Inflammatory macrophage treated with lipopolysaccharide for 1 hour (primary cell): ENCODE measurements around the gene GJA3.

Experiments used
- DNase-seq, 2 donors: peaks; one replicate each; pipeline ENCODE4 v3.0.0-alpha.2; 2020 to 2022

The GJA3 gene

DNA sequence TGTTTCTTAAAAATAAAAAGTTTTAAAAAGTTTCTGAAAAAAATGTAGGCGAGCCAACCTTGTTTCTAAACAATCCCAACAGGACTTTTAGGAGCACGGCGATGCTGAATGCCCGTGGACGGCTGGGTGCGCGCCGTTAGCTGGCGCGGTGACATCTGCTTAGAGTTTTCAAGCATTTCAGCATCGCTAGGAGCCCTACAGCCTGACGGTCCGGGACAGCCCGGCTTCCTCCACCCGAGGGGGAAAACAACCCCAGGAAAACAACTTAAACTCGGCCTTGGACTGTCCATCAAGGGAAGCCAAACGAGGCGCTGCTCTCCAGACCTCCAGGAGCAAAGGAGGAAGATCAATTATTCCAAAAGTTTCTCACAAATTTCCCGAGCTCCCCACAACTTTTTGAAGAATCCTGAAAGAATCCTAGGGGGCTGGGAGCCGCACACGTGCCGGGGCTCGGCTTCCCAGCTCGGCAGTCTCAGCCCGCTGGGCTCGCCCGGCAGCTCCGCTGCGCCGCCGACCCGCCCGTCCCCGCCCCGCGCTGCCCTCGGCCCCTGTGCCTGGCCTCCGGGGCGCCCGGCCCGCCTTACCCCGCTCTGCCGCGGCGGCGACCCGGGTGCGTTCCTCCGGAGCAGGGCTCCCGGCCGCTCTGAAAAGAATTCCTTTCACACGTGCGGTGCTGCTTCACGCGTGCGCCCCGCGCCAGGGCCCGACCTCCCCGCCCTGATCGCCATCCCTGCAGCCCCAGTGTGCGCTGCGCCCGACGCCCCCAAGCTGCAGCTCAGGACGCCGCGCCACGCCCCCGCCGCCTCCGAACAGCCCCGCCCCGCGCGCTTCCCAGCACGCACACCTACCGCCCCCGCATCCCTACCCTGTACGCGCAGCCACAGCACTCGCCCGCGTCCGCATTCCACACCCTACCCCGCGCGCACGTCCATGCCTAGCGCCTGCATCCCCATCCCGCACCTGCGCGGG lies at the start of gene GJA3:
GJA3 (minus strand) TSS at position 747 of the 969 bp plus-strand sequence. CDS start 17,764 bp downstream, outside the sequence.
- DNase-seq = peak in 1 of 2 donors; percentile 25

DNA sequence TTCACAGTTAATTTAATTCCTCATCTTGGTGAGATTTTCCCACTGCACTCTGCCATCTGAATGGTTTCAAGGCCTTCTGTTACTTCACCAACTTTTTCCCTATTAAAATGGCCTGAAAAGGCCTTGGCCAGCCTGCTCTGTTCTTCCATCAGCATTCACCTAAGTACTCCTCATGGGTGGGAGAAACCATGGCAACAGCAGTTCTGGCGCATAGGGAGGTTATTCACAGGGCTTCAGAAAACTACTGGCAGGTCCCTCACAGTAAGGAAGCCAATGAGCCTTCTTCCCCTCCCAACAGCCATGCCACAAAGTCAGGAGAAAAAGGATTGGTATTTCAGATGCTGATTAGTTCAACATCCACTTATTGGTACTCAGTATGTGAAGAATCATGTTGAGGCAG lies 49.1 kb upstream of the GJA3 start:
- DNase-seq = no peak

DNA sequence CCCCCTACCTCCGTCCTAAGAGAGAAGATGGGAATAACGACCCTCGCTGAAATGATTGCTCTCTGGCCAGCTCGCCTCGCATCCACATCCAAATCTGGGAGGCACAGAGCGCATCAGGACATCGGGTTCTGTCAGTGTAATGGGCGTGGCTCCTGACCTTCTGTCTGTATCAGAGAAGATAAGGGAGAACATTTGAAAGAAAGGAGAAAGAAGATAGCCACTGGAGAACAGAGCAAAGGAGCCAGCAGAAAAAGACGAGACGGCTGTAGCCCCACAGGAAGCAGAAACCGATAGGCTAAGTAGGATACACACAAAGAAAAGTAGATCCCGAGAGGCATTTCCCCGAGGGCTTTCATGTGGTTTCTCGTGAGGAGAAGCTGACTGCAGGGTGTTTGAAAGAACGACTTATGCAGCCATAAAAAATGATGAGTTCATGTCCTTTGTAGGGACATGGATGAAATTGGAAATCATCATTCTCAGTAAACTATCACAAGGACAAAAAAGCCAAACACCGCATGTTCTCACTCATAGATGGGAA lies 45.9 kb upstream of the GJA3 start:
- no peak for DNase-seq

DNA sequence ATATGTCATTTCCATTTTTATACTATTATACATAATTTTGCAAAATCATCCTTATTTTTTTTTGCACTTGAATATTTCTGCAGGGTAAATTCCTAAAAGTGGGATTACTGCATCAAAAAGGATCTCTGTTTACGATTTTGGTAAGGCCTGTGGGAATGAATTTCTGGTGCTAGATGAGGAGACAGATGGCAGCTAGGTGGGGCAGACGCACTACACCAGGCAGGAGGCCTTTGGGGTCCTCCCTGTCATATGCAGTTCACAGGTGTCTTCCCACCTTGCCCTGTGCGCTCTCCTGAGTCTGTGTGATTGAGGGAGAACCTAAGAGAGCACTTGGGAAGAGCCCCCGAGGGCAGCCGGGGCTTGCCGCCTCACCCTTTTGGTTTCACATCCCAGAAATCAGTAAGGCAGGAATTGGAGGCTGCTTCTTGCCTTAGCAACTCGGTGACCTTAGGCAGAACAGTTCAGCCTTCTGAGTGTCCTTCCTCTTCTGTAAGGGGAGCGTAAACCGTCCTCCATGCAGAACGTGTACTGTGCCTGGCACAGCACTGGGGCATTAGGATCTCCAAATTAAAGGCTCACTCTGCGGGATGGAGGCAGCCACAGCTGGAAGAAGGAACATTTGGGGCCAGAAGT lies 45.3 kb upstream of the GJA3 start:
- DNase-seq = peak in 1 of 2 donors; percentile 17

DNA sequence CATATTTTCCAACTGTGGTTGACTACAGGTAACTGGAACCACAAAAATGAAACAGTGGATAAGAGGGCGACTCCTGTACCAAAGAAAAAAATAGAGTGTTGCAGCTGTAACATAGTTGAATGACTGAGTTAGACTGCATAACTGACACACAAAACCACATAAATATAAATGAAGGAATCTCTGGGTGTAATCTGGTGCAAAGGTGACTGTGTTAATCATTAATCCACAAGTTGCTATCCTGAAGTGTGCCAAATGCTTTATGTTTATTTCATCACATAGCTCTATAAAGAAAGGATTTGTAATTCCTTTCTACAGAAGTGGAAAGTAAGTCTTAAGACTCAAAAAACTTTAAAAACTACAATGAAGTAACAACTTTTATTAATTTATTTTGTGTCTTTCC lies 37.9 kb upstream of the GJA3 start:
- no peak for DNase-seq

DNA sequence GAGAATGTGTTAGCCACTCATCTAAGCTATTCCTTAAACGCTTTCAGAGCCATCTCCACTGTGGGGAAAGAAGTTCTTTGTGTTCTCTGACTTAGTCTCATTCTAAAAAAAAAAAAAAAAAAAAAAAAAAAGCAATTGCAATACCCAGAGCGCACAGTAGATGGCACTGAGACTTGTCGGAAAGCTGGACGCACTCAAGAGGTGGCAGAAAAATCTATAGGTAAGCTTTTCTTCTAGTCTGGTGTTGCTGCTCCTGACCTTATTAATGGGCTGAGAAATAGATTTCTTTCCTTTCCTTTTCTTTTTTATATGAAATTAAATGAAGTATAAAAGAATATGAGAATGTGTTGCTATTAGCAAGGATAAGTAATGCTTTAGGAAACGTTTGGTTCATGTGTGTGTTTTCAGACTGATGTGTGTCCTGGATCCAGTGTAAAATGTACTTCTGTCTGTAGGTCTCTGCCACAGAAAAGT lies 36.5 kb upstream of the GJA3 start:
- DNase-seq = peak; percentile 42 to 90

DNA sequence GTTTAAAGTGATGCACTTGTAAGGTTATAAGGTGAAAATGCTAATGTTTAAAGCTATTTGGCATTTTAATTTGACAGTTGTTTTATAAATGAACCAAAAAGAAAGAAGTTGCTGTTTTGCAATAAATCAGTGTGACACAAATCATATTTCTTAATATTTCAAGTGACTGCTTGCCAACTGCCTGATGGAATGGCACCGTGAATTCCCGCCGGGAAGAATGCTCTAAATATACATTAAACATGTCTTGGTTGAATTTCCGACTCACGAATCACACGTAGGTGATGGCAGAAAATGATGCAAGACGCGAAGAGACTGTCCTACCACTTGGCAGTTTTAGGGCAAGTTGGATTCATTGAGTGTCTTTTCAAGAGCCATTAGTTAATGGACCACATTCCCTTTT lies 34.9 kb upstream of the GJA3 start:
- DNase-seq = peak; percentile 64

DNA sequence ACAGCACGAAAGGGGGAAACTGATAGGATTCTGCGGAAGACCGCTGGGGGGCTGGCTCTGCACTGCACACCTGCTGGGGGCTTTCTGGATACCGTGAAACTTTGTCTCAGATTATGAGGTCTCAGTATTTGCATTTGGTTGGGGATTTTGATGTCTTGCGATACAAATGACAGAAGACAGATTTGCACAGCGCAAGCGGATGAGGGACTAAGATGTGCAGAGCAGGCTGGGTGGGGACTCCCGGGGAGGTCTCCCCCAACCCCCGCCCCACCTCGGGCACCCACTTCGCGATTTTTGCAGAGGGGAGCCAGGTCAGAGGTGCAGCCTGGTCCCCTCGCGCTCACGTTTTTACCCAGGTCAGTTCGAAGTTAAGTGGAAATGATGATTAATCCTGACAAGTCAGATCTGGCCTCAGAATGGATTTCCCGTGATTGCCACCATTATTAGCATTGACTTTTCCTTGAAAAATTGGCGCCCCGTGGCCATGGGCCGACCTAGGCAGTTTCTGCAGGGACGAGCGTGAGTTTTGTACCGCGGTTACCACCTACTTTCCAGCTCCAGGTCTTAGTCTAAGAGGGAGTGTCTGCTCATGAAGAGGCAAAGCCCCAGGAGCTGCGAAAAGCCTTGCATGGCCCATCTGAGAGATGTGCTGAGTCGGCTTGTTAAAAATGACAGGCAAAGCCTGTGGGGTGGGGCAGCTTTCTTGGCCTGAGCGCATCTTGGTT lies 33.2 kb upstream of the GJA3 start:
- DNase-seq = peak; percentile 60 to 85

DNA sequence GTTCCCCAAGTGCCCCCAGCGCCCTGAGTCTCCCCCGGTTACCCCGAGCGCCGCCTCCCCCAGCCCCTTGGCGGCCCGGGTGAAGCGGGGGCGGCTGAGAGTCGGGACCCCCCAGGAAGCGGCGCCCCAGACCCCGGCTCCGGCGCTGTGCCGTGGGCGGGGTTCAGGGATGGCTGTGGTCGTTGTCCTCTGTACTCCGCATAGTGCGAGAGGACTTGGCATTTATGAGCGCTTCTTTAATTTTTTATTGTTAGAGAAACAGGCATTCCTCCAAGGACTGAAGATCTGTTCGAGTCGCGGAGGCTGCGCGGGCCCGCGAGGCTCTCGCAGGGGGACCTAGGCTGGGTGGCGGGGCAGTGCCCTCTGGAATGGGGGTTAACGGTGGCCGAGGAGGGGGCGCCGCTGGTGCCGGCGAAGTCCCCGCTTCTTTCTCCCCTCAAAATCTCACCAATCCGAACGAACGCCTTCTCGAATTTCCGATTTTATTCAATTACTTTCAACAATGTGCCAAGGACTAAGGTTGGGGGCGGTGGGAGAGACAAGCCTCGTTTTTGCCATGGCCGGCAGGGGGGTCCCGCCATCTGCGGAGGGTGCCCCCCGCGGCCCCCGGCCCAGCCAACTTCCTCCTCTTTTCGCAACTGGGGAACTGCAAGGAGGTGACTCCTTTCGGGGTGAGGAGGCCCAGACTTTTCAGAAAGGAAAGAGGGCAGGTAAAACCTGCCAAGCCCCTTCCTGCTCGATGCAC lies 32.5 kb upstream of the GJA3 start:
- DNase-seq = no peak

DNA sequence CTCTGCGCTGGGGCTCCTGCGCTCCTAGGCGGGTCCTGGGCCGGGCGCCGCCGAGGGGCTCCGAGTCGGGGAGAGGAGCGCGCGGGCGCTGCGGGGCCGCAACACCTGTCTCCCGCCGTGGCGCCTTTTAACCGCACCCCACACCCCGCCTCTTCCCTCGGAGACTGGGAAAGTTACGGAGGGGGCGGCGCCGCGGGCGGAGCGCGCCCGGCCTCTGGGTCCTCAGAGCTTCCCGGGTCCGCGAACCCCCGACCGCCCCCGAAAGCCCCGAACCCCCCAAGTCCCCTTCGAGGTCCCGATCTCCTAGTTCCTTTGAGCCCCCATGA lies 31.9 kb upstream of the GJA3 start, which contains the start of gene GJB2:
GJB2 (minus strand) TSS at position 103 of the 326 bp plus-strand sequence. CDS start 3,357 bp downstream, outside the sequence.
- no peak for DNase-seq

DNA sequence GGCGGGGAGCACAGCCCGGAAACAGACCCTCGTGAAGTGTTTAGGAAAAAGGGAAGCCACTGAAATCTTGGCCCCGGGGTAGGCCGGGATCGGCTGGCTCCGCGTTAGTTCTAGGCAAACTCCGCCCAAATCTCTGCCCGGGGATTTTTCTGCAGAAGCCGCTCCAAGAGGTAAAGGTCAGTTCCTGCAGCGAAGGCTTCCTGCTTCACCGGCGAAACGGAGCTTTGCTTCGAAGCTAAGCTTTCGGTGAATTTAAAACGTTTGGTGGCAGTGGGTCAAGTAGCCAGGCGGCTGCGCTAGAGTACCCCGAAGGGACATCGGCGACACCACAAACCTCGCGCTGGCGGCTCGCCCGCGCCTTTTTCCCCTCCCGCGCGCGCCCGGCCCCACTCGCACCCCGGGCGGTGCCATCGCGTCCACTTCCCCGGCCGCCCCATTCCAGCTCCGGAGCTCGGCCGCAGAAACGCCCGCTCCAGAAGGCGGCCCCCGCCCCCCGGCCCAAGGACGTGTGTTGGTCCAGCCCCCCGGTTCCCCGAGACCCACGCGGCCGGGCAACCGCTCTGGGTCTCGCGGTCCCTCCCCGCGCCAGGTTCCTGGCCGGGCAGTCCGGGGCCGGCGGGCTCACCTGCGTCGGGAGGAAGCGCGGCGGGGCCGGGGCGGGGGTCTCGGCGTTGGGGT lies 31.4 kb upstream of the GJA3 start:
- peak; percentile 53 to 57 for DNase-seq

DNA sequence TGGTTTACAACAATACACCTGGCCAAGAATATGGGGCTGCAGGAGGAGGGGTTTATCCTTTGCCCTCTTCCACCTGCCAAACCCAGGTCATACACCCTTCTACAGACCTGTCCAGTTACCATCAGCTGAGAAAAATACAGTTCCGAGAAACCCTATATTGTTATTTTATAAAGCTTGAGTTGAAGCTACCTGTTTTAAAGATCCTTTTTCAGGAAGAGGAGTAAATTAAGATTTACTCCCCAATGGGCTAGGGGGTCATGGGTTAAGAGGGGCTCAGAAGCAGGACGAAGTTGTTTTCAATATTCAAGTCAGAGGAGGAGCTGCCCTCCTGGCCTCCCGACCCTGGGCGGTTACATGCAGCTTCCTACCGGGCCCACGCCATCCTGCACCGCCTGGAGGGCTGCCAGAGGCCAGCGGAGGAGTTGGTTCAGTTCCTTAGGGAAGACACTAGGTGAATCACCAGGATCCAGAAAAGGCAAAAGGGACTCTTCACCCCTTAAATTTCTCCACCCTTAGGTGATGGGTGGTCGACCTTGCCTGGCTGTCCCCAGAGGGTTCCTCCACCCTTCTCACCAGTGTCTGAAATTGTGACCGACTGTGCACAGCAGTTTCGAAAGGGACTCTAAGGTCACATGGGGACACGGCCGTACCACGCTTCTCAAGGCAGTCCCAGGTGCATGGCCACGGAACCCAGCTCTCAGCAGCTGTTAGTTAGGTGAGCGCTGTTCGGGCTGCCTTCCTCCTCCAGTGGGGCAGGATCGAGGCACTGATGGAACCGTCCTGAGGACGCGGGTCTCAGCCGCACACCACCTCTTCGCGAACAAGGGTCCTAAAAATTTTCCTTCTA lies 30.7 kb upstream of the GJA3 start:
- peak; percentile 41 to 54 for DNase-seq

DNA sequence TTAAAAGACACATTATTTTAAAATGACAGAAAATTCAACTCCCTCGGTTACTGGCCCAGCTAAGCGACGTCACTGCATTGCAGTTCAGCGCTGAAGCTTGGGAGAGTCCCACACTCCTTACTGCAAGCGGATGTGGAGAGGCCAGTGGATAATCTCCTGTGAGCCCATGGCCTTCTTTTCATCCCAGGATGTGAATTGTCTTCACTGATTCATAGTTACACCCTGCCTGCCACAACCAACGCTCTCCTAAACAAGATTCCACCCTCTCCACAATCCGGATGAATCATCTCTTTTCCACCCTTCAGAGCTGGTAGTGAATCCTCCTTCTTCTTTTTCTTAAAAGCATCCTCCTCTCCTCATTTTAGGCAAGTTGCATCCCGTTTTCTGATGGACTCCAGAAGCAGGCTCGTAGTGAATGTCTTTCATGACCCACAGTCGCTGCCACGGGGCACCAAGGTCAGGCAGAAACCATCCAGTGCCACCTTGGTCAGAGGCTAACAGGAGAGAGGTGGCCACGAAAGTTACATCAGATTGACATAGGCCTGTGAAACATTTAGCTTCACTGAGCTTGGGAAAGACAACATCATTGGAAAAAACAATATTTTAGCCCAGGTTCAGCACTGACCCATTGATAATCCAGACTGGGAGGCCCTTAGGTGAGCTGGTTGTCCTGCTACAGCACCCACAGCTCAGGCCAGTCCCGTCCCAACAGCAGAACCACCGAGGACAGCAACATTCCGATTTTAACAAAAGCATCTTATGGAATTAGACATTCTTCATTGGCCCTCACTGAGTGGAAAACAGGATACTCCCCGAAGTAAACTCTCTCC lies 29.8 kb upstream of the GJA3 start:
- no peak for DNase-seq

DNA sequence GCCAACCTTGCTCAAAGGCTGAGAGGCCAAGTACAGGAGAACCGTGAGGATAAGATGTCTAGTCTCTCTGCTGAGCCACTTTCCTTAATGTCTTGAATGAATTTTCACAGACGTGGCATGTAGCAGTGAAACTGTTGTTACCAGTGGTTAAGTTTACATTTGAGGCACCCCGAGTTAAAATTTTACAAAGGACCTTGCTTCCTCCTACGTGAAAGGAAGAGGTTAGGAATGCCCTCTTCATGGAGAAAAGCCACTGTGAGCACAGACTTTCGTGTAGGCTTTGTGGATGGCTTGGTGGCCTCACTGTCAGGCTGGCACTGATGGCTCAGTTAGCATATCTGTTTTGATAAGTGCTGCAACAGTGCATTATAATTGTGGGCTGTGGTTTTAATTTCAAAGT lies 29.2 kb upstream of the GJA3 start:
- DNase-seq = no peak

DNA sequence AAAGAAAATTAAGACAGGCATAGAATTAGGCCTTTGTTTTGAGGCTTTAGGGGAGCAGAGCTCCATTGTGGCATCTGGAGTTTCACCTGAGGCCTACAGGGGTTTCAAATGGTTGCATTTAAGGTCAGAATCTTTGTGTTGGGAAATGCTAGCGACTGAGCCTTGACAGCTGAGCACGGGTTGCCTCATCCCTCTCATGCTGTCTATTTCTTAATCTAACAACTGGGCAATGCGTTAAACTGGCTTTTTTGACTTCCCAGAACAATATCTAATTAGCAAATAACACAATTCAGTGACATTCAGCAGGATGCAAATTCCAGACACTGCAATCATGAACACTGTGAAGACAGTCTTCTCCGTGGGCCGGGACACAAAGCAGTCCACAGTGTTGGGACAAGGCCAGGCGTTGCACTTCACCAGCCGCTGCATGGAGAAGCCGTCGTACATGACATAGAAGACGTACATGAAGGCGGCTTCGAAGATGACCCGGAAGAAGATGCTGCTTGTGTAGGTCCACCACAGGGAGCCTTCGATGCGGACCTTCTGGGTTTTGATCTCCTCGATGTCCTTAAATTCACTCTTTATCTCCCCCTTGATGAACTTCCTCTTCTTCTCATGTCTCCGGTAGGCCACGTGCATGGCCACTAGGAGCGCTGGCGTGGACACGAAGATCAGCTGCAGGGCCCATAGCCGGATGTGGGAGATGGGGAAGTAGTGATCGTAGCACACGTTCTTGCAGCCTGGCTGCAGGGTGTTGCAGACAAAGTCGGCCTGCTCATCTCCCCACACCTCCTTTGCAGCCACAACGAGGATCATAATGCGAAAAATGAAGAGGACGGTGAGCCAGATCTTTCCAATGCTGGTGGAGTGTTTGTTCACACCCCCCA lies 28.1 kb upstream of the GJA3 start:
- peak; percentile 48 to 60 for DNase-seq

DNA sequence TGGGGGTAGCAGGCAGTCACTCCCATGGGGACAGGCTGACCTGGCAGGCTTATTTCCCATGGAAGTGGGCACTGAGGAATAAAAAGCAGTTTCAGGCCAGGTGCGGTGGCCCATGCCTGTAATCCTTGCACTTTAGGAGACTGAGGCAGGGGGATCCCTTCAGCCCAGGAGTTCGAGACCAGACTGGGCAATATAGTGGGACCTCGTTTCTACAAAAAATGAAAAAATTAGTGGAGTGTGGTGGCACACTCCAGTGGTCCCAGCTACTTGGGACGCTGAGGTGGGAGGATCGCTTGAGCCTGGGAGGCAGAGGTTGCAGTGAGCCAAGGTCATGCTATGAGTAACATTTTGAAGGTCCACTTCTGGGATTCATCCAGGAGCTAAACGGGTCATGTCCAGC lies 25.9 kb upstream of the GJA3 start:
- DNase-seq = no peak

DNA sequence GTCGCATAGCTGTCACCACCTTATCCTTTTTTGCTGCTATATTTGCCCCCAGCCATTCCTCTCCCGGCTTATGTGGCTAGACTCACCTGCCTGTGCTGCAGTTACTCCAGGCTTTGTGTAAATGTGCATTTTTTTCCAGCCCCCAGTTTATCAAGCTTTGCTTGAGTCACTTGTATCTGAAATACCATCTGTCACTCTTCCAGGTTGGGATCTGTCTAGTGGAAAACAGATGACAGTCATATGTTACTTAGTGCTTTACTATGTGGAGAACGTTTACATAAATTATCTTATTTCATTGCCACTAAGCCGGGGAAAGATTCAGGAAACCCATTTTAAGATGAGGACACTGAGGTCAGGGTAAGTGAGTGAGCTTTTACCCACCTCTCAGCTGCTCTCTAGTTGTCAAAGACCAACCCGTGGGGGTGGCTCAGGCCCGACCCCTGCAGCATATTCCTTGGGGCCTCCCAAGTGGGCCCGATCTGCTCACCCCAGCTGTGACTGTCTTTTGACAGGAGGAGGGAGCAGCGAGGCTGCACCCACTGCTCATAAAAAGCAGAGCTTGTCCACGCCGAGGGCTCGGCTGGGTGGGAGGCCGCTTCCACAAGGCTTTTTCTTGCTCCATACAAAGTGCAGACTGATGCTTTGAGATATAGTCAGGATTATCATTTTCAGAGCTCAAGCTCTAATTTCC lies 24.7 kb upstream of the GJA3 start:
- no peak for DNase-seq

DNA sequence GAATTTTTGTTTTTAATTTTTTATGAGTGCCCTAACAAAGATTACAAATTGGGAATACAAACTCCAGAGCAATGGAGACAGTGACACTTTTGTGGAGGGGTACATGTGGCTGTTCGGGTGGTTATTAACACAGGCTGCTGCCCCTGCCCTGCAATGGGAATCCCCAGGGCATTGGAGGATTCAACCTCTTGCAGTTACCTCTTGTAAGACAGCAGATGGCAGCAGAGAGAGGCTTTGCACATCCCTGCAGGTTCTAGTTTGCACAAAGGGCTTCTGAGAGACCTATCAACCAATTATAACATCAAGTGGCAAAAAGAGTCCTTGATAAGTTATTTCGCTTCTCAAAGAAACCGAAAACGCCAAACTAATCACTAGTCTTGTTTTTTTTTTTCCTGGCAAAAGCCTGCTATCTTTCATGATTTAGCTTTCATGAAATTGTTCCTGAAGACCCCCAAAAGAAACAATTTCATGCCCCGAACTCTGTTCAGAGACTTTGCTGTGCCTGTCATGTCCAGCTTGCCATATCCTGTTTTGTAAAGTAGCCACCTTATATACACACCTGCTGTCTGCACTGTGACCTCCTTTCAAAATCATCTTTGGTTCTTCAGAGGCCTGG lies 21.5 kb upstream of the GJA3 start:
- peak; percentile 62 to 81 for DNase-seq
